Measurements from ENCODE around the gene DERA. TPM values are rescaled to one million over a fixed set of nuclear protein-coding genes. Genes with fewer than 3 reads are reported as not detected.
A peak's percentile ranks its signal among the peaks of the same experiment; 100 is the strongest.
"Not testable (repeated sequence)": the region's sequence is repeated elsewhere in the genome, so short reads cannot be mapped to it uniquely, and the experiment has no call there.

Gene DERA
- total RNA-seq, 1 donor from 2014 or later = 44.9 TPM

DNA sequence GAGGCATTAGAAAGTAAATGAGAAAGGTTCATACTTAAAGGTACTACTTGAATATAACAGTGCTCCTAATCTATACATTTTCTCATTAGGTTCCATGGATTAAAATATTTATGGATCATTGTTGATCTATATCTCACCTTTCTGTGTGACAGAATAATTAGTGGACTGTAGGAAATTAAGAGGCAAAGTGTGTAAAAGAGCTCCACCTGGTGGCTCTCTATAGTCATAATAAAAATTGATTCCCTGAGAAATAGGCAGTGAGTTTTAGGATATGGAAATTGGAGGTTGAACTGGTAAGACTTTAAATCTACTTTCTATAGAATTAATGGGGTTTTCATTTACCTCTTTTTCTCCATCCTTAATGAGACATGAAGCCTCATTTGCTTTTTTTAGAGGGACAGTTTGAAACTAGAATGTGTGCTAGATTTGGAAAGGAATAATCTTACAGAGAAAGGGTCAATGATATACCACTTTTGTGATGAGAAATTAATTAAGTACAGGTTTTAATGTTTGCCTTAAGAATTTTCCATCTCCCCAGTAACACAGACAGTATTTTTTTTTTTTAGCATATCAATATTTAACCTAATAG, 11.8 kb upstream of the DERA start:
- Histone ChIP-seq H3K9me3 (ENCODE audit: control insufficient read depth in 3 of 3, low read length in 3 of 3) (no peaks in the 10 kb centered on the region), H3K4me1 (ENCODE audit: control insufficient read depth in 3 of 3, insufficient read depth in 3 of 3, low read length in 3 of 3) (no peaks in the 10 kb centered on the region), H3K27ac (ENCODE audit: low read depth, low read length) (no peak overlapping the region), H3K4me3 (ENCODE audit: low read length in 3 of 3) (no peak overlapping the region), H3K36me3 (ENCODE audit: control insufficient read depth in 3 of 3, insufficient read depth in 3 of 3, low read length in 3 of 3) (peaks cover 19 to 41% (median 25%) of the 10 kb centered on the region in 3 donors), H3K27me3 (ENCODE audit: control insufficient read depth in 3 of 3, insufficient read depth in 3 of 3, low read length in 3 of 3) (no peaks in the 10 kb centered on the region), H3K9ac (ENCODE audit: low read depth in 1 of 3, low read length in 3 of 3) (no peak overlapping the region)

DNA sequence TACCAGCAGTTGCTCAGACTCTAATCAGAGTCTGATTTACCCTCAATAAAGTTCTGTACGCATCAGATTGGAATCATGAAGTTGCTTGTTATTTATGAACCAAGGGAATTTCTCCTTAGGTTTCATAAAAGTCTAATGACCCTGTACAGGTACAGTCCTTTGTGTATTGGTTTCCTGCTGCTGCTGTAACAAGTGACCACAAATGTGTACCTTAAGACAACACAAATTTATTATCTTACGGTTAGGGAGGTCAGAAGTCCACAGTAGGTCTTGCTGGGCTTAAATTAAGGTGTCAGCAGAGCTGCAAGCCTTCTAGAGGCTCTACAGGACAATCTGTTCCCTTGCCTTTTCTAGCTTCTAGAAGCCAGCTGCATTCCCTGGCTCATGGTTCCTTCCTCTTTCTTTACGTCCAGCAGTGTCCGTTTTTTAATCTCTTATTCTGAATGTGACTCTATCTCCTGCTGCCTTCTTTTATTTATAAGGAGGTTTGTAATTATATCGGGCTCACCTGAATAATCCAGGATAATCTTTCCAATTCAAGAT, 6.7 kb upstream of the DERA start:
- Histone ChIP-seq H3K4me1 (ENCODE audit: control insufficient read depth in 3 of 3, insufficient read depth in 3 of 3, low read length in 3 of 3) (no peaks in the 10 kb centered on the region), H3K4me3 (ENCODE audit: low read length in 3 of 3) (no peak overlapping the region), H3K9ac (ENCODE audit: low read depth in 1 of 3, low read length in 3 of 3) (no peak overlapping the region), H3K36me3 (ENCODE audit: control insufficient read depth in 3 of 3, insufficient read depth in 3 of 3, low read length in 3 of 3) (peaks cover 14 to 34% (median 15%) of the 10 kb centered on the region in 3 donors), H3K27ac (ENCODE audit: low read depth, low read length) (no peak overlapping the region), H3K9me3 (ENCODE audit: control insufficient read depth in 3 of 3, low read length in 3 of 3) (no peaks in the 10 kb centered on the region), H3K27me3 (ENCODE audit: control insufficient read depth in 3 of 3, insufficient read depth in 3 of 3, low read length in 3 of 3) (no peaks in the 10 kb centered on the region)

DNA sequence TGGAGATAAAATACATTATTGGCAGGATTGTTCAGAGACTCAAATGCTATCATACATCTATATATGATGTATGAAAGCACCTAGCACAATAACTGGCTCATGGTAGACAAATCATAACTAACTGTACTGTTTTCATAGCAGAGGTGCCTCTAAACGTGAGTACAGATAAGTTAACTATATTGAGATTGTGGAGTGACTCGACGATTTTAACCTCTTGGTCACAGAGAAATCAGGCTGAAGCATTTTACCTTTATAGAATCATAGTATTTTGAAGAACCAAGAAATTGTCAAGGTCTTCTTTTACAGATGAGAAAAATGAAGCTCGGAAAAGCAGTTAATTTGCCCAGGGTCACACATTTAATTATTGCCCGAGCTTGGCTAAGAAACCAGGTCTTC, 666 bp upstream of the DERA start:
- Histone ChIP-seq H3K9ac (ENCODE audit: low read depth in 1 of 3, low read length in 3 of 3) (peak overlapping the region; percentile 52 to 95 (median 89)), H3K4me3 (ENCODE audit: low read length in 3 of 3) (peak overlapping the region; percentile 63 to 83 (median 82)), H3K27ac (ENCODE audit: low read depth, low read length) (peak overlapping the region; percentile 88), H3K36me3 (ENCODE audit: control insufficient read depth in 3 of 3, insufficient read depth in 3 of 3, low read length in 3 of 3) (peaks cover 0 to 7% (median 0%) of the 10 kb centered on the region in 3 donors), H3K27me3 (ENCODE audit: control insufficient read depth in 3 of 3, insufficient read depth in 3 of 3, low read length in 3 of 3) (no peaks in the 10 kb centered on the region), H3K9me3 (ENCODE audit: control insufficient read depth in 3 of 3, low read length in 3 of 3) (no peaks in the 10 kb centered on the region), H3K4me1 (ENCODE audit: control insufficient read depth in 3 of 3, insufficient read depth in 3 of 3, low read length in 3 of 3) (peaks cover 0 to 4% (median 0%) of the 10 kb centered on the region in 3 donors)

DNA sequence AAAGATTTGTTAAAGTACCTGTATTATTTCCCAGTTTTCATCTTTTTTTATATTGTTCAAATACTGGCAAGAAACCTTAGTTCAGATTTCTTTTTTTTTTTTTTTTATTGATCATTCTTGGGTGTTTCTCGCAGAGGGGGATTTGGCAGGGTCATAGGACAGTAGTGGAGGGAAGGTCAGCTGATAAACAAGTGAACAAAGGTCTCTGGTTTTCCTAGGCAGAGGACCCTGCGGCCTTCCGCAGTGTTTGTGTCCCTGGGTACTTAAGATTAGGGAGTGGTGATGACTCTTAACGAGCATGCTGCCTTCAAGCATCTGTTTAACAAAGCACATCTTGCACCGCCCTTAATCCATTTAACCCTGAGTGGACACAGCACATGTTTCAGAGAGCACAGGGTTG, 799 bp downstream of the DERA start:
- Histone ChIP-seq H3K4me3 (ENCODE audit: low read length in 3 of 3) (peak overlapping the region; percentile 82 to 87 (median 83)), H3K9ac (ENCODE audit: low read depth in 1 of 3, low read length in 3 of 3) (peak overlapping the region; percentile 82 to 95 (median 89)), H3K27ac (ENCODE audit: low read depth, low read length) (peak overlapping the region; percentile 88)
- H3K27me3 ChIP-seq (ENCODE audit: control insufficient read depth in 3 of 3, insufficient read depth in 3 of 3, low read length in 3 of 3); H3K9me3 ChIP-seq (ENCODE audit: control insufficient read depth in 3 of 3, low read length in 3 of 3); H3K36me3 ChIP-seq (ENCODE audit: control insufficient read depth in 3 of 3, insufficient read depth in 3 of 3, low read length in 3 of 3); H3K4me1 ChIP-seq (ENCODE audit: control insufficient read depth in 3 of 3, insufficient read depth in 3 of 3, low read length in 3 of 3): not testable (repeated sequence)

DNA sequence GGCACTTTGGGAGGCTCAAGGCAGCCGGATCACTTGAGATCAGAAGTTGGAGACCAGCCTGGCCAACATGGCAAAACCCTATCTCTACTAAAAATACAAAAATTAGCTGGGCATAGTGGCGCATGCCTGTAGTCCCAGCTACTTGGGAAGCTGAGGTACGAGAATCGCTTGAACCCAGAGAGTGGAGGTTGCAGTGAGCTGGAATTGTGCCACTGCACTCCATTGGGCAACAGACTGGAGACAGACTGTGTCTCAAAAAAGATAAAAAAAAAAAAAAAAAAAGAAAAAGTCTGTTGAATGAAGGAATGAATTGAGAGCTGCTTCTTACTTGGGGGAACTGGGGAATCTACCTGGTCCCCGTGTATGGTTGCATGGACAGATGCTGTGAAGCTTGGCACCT, 3.0 kb downstream of the DERA start:
- not testable (repeated sequence) for H3K9me3 ChIP-seq (ENCODE audit: control insufficient read depth in 3 of 3, low read length in 3 of 3); H3K4me1 ChIP-seq (ENCODE audit: control insufficient read depth in 3 of 3, insufficient read depth in 3 of 3, low read length in 3 of 3); H3K36me3 ChIP-seq (ENCODE audit: control insufficient read depth in 3 of 3, insufficient read depth in 3 of 3, low read length in 3 of 3); H3K9ac ChIP-seq (ENCODE audit: low read depth in 1 of 3, low read length in 3 of 3); H3K27me3 ChIP-seq (ENCODE audit: control insufficient read depth in 3 of 3, insufficient read depth in 3 of 3, low read length in 3 of 3); H3K27ac ChIP-seq (ENCODE audit: low read depth, low read length); H3K4me3 ChIP-seq (ENCODE audit: low read length in 3 of 3)

DNA sequence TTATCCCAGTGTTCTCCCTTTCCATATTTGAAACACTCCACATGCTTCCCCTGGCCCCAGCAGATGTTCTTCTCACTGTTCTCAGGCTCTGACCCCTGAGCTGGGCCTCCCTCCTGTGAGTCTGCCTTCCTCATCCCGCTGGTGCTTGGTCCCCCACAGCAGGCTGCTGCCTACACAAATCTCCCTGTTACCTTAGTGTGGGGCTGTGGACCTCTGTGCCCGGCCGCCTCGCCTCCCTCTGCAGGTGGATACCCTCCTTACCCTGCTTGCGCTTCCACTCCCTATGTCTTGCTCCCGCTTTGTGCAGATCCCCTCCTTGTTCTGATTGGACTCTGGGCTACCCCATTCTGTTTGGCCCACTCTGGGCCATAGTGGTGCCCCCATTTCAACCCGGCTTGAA, 6.9 kb downstream of the DERA start:
- H3K9me3 ChIP-seq (ENCODE audit: control insufficient read depth in 3 of 3, low read length in 3 of 3) = no peaks in the 10 kb centered on the region
- no peak overlapping the region for H3K9ac ChIP-seq (ENCODE audit: low read depth in 1 of 3, low read length in 3 of 3)
- H3K4me3 ChIP-seq (ENCODE audit: low read length in 3 of 3) = no peak overlapping the region
- no peaks in the 10 kb centered on the region for H3K27me3 ChIP-seq (ENCODE audit: control insufficient read depth in 3 of 3, insufficient read depth in 3 of 3, low read length in 3 of 3)
- H3K4me1 ChIP-seq (ENCODE audit: control insufficient read depth in 3 of 3, insufficient read depth in 3 of 3, low read length in 3 of 3) = no peaks in the 10 kb centered on the region
- no peak overlapping the region for H3K27ac ChIP-seq (ENCODE audit: low read depth, low read length)
- peaks cover 0 to 3% (median 0%) of the 10 kb centered on the region in 3 donors for H3K36me3 ChIP-seq (ENCODE audit: control insufficient read depth in 3 of 3, insufficient read depth in 3 of 3, low read length in 3 of 3)

DNA sequence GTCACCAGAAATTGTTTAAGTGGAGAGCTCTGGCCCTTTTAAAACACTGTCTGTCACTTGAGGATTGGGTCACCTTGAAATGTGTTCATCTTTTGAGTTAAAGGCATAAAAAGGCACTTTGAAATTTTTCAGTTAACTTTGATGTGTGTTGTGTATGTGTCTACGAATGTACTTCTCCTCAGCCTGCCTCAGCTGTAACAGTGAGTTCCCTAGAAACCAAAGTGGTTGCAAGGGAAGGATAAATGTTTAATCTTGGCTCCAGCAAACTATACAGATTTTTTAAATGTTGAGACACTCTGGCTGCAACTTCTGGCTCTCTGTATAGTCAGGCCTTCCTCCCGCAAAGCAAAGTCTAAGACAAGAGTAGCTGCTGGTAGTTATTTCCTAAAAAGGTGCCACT, 8.3 kb downstream of the DERA start:
- Histone ChIP-seq H3K27me3 (ENCODE audit: control insufficient read depth in 3 of 3, insufficient read depth in 3 of 3, low read length in 3 of 3) (no peaks in the 10 kb centered on the region), H3K9ac (ENCODE audit: low read depth in 1 of 3, low read length in 3 of 3) (no peak overlapping the region), H3K27ac (ENCODE audit: low read depth, low read length) (no peak overlapping the region), H3K9me3 (ENCODE audit: control insufficient read depth in 3 of 3, low read length in 3 of 3) (no peaks in the 10 kb centered on the region), H3K4me3 (ENCODE audit: low read length in 3 of 3) (no peak overlapping the region), H3K36me3 (ENCODE audit: control insufficient read depth in 3 of 3, insufficient read depth in 3 of 3, low read length in 3 of 3) (peaks cover 0 to 3% (median 0%) of the 10 kb centered on the region in 3 donors), H3K4me1 (ENCODE audit: control insufficient read depth in 3 of 3, insufficient read depth in 3 of 3, low read length in 3 of 3) (no peaks in the 10 kb centered on the region)

DNA sequence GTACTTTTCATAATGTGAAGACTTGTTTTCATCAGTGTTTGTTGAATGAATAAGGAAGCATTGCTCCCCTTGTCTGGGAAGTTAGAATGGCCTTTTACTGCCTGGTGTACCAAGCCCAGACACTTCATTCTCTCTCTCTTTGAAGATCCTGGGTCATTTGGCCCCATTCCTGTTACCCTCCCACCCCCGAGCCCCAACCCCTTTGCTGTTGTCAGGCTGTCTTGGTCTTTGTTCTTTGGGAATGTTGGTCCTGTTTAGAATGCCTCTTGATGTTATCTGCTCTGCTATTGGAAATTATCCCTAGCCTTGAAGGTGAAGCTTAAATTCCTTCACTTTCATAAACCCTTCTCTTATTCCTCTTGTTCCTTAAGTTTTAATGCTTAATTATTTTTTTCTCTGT, 13.8 kb downstream of the DERA start:
- H3K36me3 ChIP-seq (ENCODE audit: control insufficient read depth in 3 of 3, insufficient read depth in 3 of 3, low read length in 3 of 3) = no peaks in the 10 kb centered on the region
- H3K9me3 ChIP-seq (ENCODE audit: control insufficient read depth in 3 of 3, low read length in 3 of 3) = no peaks in the 10 kb centered on the region
- H3K4me3 ChIP-seq (ENCODE audit: low read length in 3 of 3) = no peak overlapping the region
- H3K9ac ChIP-seq (ENCODE audit: low read depth in 1 of 3, low read length in 3 of 3) = no peak overlapping the region
- H3K27me3 ChIP-seq (ENCODE audit: control insufficient read depth in 3 of 3, insufficient read depth in 3 of 3, low read length in 3 of 3) = no peaks in the 10 kb centered on the region
- no peak overlapping the region for H3K27ac ChIP-seq (ENCODE audit: low read depth, low read length)
- H3K4me1 ChIP-seq (ENCODE audit: control insufficient read depth in 3 of 3, insufficient read depth in 3 of 3, low read length in 3 of 3) = peaks cover 3 to 10% (median 4%) of the 10 kb centered on the region in 3 donors

DNA sequence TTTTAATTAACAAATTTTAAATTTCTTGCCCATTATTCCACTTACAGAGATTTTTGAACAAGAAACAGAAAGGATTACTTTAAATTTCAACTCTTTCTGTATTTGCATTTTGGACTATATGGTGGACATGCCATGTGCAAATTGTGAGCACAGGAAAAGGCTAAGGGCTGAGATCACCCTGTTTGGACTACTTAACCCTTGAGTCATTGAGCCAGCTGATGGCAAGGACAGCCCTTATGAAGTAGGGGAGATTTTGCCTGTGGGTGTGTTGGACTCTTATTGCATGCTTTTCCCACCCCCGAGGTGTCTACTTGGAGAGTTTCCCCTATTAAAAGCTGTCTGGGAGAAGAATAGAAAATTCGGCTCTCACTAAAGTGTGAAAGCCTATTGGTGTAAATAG, 17.2 kb downstream of the DERA start:
- no peaks in the 10 kb centered on the region for H3K27me3 ChIP-seq (ENCODE audit: control insufficient read depth in 3 of 3, insufficient read depth in 3 of 3, low read length in 3 of 3)
- no peak overlapping the region for H3K9ac ChIP-seq (ENCODE audit: low read depth in 1 of 3, low read length in 3 of 3)
- no peaks in the 10 kb centered on the region for H3K9me3 ChIP-seq (ENCODE audit: control insufficient read depth in 3 of 3, low read length in 3 of 3)
- H3K4me3 ChIP-seq (ENCODE audit: low read length in 3 of 3) = no peak overlapping the region
- no peaks in the 10 kb centered on the region for H3K36me3 ChIP-seq (ENCODE audit: control insufficient read depth in 3 of 3, insufficient read depth in 3 of 3, low read length in 3 of 3)
- peaks cover 3 to 10% (median 4%) of the 10 kb centered on the region in 3 donors for H3K4me1 ChIP-seq (ENCODE audit: control insufficient read depth in 3 of 3, insufficient read depth in 3 of 3, low read length in 3 of 3)
- H3K27ac ChIP-seq (ENCODE audit: low read depth, low read length) = no peak overlapping the region

DNA sequence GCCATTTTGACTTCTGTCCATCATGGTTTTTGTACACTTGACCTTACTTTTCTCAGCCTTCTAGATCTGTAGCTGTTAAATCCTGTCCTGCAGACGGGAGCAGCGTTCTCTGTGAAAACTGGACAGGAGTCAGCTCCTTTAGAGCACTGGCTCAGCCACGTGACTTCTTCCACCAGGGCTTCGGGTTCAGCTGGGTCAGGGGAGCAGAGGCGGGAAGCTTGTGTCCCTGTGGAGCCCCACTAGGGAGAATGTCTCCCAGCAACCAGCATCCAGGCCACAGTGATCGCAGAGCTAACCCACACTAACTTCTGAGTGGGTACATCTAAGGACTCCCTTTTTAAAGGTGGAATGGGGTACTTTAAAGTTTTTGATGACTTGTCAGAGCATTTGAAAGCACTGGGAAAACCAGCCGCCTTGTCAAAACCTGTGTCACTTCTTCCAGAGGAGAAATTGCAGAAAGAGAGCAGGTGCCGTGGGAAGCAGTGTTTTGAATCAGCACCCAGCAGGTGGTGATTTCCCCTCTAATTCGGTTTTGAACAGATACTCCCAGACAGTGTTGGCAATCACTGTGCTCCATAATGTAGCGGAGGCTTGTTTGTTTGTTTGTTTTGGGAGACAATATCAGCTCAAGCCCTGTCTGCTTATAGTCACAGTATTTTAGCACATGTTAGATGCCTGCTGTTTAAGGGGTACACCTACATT, 17.9 kb downstream of the DERA start:
- Histone ChIP-seq H3K27me3 (ENCODE audit: control insufficient read depth in 3 of 3, insufficient read depth in 3 of 3, low read length in 3 of 3) (no peaks in the 10 kb centered on the region), H3K36me3 (ENCODE audit: control insufficient read depth in 3 of 3, insufficient read depth in 3 of 3, low read length in 3 of 3) (no peaks in the 10 kb centered on the region), H3K9me3 (ENCODE audit: control insufficient read depth in 3 of 3, low read length in 3 of 3) (no peaks in the 10 kb centered on the region), H3K9ac (ENCODE audit: low read depth in 1 of 3, low read length in 3 of 3) (no peak overlapping the region), H3K4me1 (ENCODE audit: control insufficient read depth in 3 of 3, insufficient read depth in 3 of 3, low read length in 3 of 3) (peaks cover 3 to 10% (median 4%) of the 10 kb centered on the region in 3 donors), H3K27ac (ENCODE audit: low read depth, low read length) (no peak overlapping the region), H3K4me3 (ENCODE audit: low read length in 3 of 3) (no peak overlapping the region)

Data from skeletal muscle tissue (tissue), 4 donors.